Measurements from ENCODE around the gene SCGB1D2. TPM values are rescaled to one million over a fixed set of nuclear protein-coding genes. Genes with fewer than 3 reads are reported as not detected.
"Not testable (repeated sequence)": the region's sequence is repeated elsewhere in the genome, so short reads cannot be mapped to it uniquely, and the experiment has no call there.

The SCGB1D2 gene
- total and polyA plus RNA-seq, 2 of the 4 experiments (the other 2 are of a cell fraction), result not detected

DNA sequence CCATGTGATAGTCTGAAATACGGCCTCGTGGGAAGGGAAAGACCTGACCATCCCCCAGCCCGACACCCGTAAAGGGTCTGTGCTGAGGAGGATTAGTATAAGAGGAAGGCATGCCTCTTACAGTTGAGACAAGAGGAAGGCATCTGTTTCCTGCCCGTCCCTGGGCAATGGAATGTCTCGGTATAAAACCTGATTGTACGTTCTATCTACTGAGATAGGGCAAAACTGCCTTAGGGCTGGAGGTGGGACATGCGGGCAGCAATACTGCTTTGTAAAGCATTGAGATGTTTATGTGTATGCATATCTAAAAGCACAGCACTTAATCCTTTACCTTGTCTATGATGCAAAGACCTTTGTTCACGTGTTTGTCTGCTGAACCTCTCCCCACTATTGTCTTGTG lies 47.0 kb upstream of the SCGB1D2 start:
- H2BK20ac ChIP-seq (ENCODE audit: low read depth, low read length); H3K79me1 ChIP-seq (ENCODE audit: low read depth in 1 of 2, low read length in 2 of 2); H3K4me2 ChIP-seq (ENCODE audit: low read depth, low read length); POLR2A ChIA-PET (ENCODE audit: unreplicated experiment); ATAC-seq (ENCODE audit: low read depth); H3K4me3 ChIP-seq (ENCODE audit: insufficient read depth, low read depth, low read length); H3K27ac ChIP-seq (ENCODE audit: insufficient read depth, low read length); H2AFZ ChIP-seq (replicated peaks; ENCODE audit: low read length, poor library complexity); H3K9me1 ChIP-seq (ENCODE audit: insufficient read depth, low read length); H3K4me1 ChIP-seq (ENCODE audit: control insufficient read depth, insufficient read depth, low read length); H2AK9ac ChIP-seq (replicated peaks; ENCODE audit: low read depth, low read length, poor library complexity); H3K9ac ChIP-seq (ENCODE audit: low read depth, low read length); H4K8ac ChIP-seq (ENCODE audit: low read depth in 2 of 2, low read length in 2 of 2); H3K9me3 ChIP-seq (ENCODE audit: control insufficient read depth, insufficient read depth, low read length); H3K4ac ChIP-seq (ENCODE audit: low read depth, low read length); H3K23ac ChIP-seq (ENCODE audit: low read depth, low read length); dilution Hi-C loops (cut with HindIII; ENCODE audit: low sequenced_read_pairs, unreplicated experiment); CTCF ChIA-PET; H2BK120ac ChIP-seq (ENCODE audit: low read depth, low read length); H3K14ac ChIP-seq (replicated peaks; ENCODE audit: low read depth, low read length); H4K91ac ChIP-seq (ENCODE audit: insufficient read depth, low read depth, low read length); DNase-seq; H4K20me1 ChIP-seq (ENCODE audit: insufficient read depth, low read length); H4K5ac ChIP-seq (ENCODE audit: low read depth, low read length); H2AK5ac ChIP-seq (ENCODE audit: low read depth, low read length); H2BK5ac ChIP-seq (ENCODE audit: low read depth, low read length, poor library complexity, severe bottlenecking); H2BK15ac ChIP-seq (ENCODE audit: low read depth, low read length); H3K56ac ChIP-seq (ENCODE audit: extremely low read depth, insufficient read depth, low read length); intact Hi-C loops (cut with micrococcal nuclease); BruUV-seq (replicated peaks); in situ Hi-C loops (cut with MboI; ENCODE audit: low sequenced_read_pairs); H3K18ac ChIP-seq (ENCODE audit: low read depth, low read length); H3K36me3 ChIP-seq (ENCODE audit: control insufficient read depth, insufficient read depth, low read length): not testable (repeated sequence)
- no CpG with 5 or more reads among the region's 9 CpGs for WGBS, 2 experiments (ENCODE audit: extremely low coverage in 2 of 2, insufficient read length in 1 of 2)
- H3K27me3 ChIP-seq (ENCODE audit: control insufficient read depth, insufficient read depth, low read length), result peaks cover 16% of the 10 kb centered on the region

Measured in IMR-90 (cell line).